ENCODE results near the gene EPS8L1. TPM values are rescaled to one million over a fixed set of nuclear protein-coding genes. Genes with fewer than 3 reads are reported as not detected.
"Not testable (repeated sequence)": the region's sequence is repeated elsewhere in the genome, so short reads cannot be mapped to it uniquely, and the experiment has no call there.

The EPS8L1 gene
- total RNA-seq, 1 donor from 2014 or later: 33.8 TPM

- no peak for TF ChIP-seq CTCF (conservative IDR thresholded peaks at IDR 0.05; ENCODE audit: low read depth, low read length)
- no peak for DNase-seq (ENCODE audit: low read depth)
- H3K4me3 ChIP-seq (ENCODE audit: low read depth, low read length): no peak overlapping the region
Observed at GRCh38 chr19:55034751-55035150, 40.9 kb upstream of the EPS8L1 start.

- H3K4me3 ChIP-seq (ENCODE audit: low read depth, low read length): no peak overlapping the region
- no peak for DNase-seq (ENCODE audit: low read depth)
- TF ChIP-seq CTCF (conservative IDR thresholded peaks at IDR 0.05; ENCODE audit: low read depth, low read length): no peak
Observed at GRCh38 chr19:55036058-55036457, 39.6 kb upstream of the EPS8L1 start.

GRCh38 chr19:55037603-55038002, 38.1 kb upstream of the EPS8L1 start:
- H3K4me3 ChIP-seq (ENCODE audit: low read depth, low read length); DNase-seq (ENCODE audit: low read depth): not testable (repeated sequence)

- not testable (repeated sequence) for DNase-seq (ENCODE audit: low read depth); H3K4me3 ChIP-seq (ENCODE audit: low read depth, low read length)
Observed at GRCh38 chr19:55040654-55041053, 35.0 kb upstream of the EPS8L1 start.

GRCh38 chr19:55041244-55041626, 34.4 kb upstream of the EPS8L1 start:
- TF ChIP-seq CTCF (conservative IDR thresholded peaks at IDR 0.05; ENCODE audit: low read depth, low read length): no peak
- no peak overlapping the region for H3K4me3 ChIP-seq (ENCODE audit: low read depth, low read length)
- no peak for DNase-seq (ENCODE audit: low read depth)

- DNase-seq (ENCODE audit: low read depth): no peak
- no peak for TF ChIP-seq CTCF (conservative IDR thresholded peaks at IDR 0.05; ENCODE audit: low read depth, low read length)
- no peak overlapping the region for H3K4me3 ChIP-seq (ENCODE audit: low read depth, low read length)
Observed at GRCh38 chr19:55041627-55042343, 33.9 kb upstream of the EPS8L1 start.

- no peak for DNase-seq (ENCODE audit: low read depth)
- H3K4me3 ChIP-seq (ENCODE audit: low read depth, low read length): no peak overlapping the region
- no peak for TF ChIP-seq CTCF (conservative IDR thresholded peaks at IDR 0.05; ENCODE audit: low read depth, low read length)
Observed at GRCh38 chr19:55042344-55042678, 33.4 kb upstream of the EPS8L1 start.

- no peak overlapping the region for H3K4me3 ChIP-seq (ENCODE audit: low read depth, low read length)
- DNase-seq (ENCODE audit: low read depth): no peak
- no peak for TF ChIP-seq CTCF (conservative IDR thresholded peaks at IDR 0.05; ENCODE audit: low read depth, low read length)
Observed at GRCh38 chr19:55042688-55043087, 33.0 kb upstream of the EPS8L1 start.
